RWPE1 (cell line): ENCODE results near the gene OSTM1.

Experiments
- CTCF ChIA-PET: fragments of 350-600 bp; sonication (Branson Sonifier 250); formaldehyde crosslinking; extraction: SDS; loops from one replicate; lab custom pipeline; 2021; lab: Yijun Ruan, JAX
- POLR2A ChIA-PET: fragments of 400-600 bp; formaldehyde crosslinking; extraction: SDS; loops from one replicate; lab custom pipeline; 2020; ENCODE audit warnings: antibody characterized with exemption; ENCODE audit not compliant: low non-redundant PET; lab: Yijun Ruan, JAX
- DNase-seq: peaks from one replicate; pipeline ENCODE4 v3.0.0; 2012; ENCODE audit warnings: low spot score
- H3K27ac ChIP-seq: fragments of 450-650 bp; 2 replicates; pipeline ENCODE4 v1.5.1; 2017
- CTCF ChIP-seq: fragments of 450-650 bp; conservative IDR thresholded peaks from 2 replicates; pipeline ENCODE4 v1.5.1; 2017; ENCODE audit warnings: low read depth, mild to moderate bottlenecking

Gene OSTM1

GRCh38 chr6:108114841-108115597 is 40.5 kb upstream of the OSTM1 start:
- no peak for TF ChIP-seq CTCF
- no peak for DNase-seq
- H3K27ac ChIP-seq = no peak overlapping the region
- ChIA-PET CTCF (interaction anchor here (0.7 to 1.2 kb wide), 5 partner anchors 8 to 396 kb away, joined by 3 to 7 read pairs (median 3); no protein-coding TSS in a partner anchor), POLR2A (no interaction called here)

- CTCF ChIA-PET = interaction anchor here (0.8 to 1.4 kb wide), 4 partner anchors 15 to 379 kb away, joined by 3 to 5 read pairs (median 4); partner anchors contain the start of gene SNX3
- POLR2A ChIA-PET = no interaction called here
- peak; percentile 51 for TF ChIP-seq CTCF
- no peak overlapping the region for H3K27ac ChIP-seq
- peak; percentile 75 for DNase-seq
Measured at GRCh38 chr6:108113557-108114519, 39.3 kb upstream of the OSTM1 start.

DNA sequence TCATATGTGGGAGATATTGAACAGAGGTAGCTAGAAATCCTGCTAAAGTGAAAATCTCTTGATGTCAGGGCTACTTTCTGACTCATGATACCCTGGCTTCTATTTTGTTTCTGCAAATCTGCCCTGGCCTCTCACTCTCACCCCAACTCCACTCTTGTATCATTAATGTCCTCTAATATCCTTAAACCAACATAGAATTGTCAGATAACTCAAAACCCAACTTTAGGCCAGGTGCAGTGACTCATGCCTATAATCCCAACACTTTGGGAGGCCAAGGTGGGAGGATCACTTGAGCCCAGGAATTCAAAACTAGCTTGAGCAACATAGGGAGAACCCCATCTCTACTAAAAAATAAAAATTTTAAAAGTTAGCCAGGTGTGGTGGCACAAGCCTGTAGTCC is 33.8 kb upstream of the OSTM1 start:
- no peak overlapping the region for H3K27ac ChIP-seq
- POLR2A ChIA-PET = no interaction called here
- no peak for DNase-seq
- CTCF ChIA-PET = interaction anchor here (0.7 to 1.0 kb wide), 2 partner anchors 33 to 302 kb away, joined by 4 to 6 read pairs; no protein-coding TSS in a partner anchor
- no peak for TF ChIP-seq CTCF

DNA sequence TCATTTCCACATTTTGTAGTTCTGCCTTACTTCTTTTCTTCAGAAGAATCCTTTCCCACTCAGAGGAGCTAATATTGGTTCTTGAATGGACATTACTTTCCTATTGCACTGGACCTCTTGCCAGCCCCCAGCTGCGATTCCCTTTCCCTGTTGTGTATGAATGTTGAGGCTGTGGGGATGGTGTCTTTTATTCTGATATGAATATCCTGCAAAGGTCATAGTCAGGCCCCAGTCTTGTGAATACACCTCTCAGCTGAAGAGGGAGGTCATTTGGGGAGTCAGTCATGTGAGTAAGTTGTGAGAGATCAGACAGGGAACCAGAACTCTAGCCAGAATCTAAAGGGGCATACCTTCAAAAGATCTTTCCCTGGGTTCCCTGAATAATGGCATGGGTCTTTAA is 32.6 kb upstream of the OSTM1 start:
- no peak for TF ChIP-seq CTCF
- ChIA-PET CTCF (interaction anchor here (0.6 kb wide), 1 partner anchor 8 kb away, joined by 3 read pairs; no protein-coding TSS in a partner anchor), POLR2A (no interaction called here)
- no peak for DNase-seq
- H3K27ac ChIP-seq = no peak overlapping the region

- DNase-seq = no peak
- CTCF ChIA-PET = interaction anchor here (0.6 kb wide), 1 partner anchor 9 kb away, joined by 3 read pairs; no protein-coding TSS in a partner anchor
- no peak overlapping the region for H3K27ac ChIP-seq
- TF ChIP-seq CTCF = no peak
- POLR2A ChIA-PET = no interaction called here
Measured at GRCh38 chr6:108106694-108107093, 32.2 kb upstream of the OSTM1 start.

DNA sequence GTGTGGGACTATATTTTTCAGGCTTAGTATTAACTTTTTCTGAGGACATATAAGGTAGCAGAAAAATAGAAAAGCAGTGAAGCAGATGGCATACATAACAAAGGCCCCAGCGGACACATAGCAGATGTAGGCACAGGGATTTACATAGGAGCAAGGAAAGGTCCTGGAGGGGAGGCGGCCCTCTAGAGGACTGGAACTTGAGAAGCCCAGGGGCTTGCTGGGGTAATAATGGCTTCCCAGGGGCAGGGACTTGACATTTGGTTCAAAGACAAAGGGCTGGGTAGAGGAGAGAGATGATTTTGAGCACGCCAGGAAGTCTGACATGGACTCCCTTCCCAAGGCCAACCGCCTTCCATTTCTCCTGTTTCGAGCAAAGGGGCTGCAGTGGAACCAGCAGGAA is 31.7 kb upstream of the OSTM1 start:
- CTCF ChIA-PET = no interaction called here
- TF ChIP-seq CTCF = no peak
- no peak overlapping the region for H3K27ac ChIP-seq
- POLR2A ChIA-PET = no interaction called here
- no peak for DNase-seq
